Stimulated activated CD4-positive, alpha-beta T cell treated with anti-CD3 and anti-CD28 coated beads, Interleukin-1b, Interleukin-23, amount 100 ng/mL, for 4 hours (primary cell): ENCODE results near the gene ATP13A3.

Experiments
- DNase-seq, 2 donors: peaks; one replicate each; pipeline ENCODE4 v3.0.0-alpha.2; 2020; ENCODE audit warnings: low read depth in 2 of 2

The ATP13A3 gene

GRCh38 chr3:194370753-194371152 is 116.0 kb downstream of the ATP13A3 start:
- DNase-seq, result no peak

- no peak for DNase-seq
Measured at GRCh38 chr3:194369522-194370279, 117.1 kb downstream of the ATP13A3 start, which contains the start of gene LRRC15. Gene LRRC15 (minus strand): TSS chr3:194369743. CDS start chr3:194361043, 8,700 bp downstream.

- no peak for DNase-seq
Measured at GRCh38 chr3:194368918-194369317, 117.9 kb downstream of the ATP13A3 start.

GRCh38 chr3:194367992-194368841 is 118.6 kb downstream of the ATP13A3 start:
- no peak for DNase-seq

- no peak for DNase-seq
Measured at GRCh38 chr3:194365978-194366490, 120.8 kb downstream of the ATP13A3 start.

- DNase-seq, result no peak
Measured at GRCh38 chr3:194365526-194365925, 121.3 kb downstream of the ATP13A3 start.

- no peak for DNase-seq
Measured at GRCh38 chr3:194364652-194365434, 122.0 kb downstream of the ATP13A3 start.

- no peak for DNase-seq
Measured at GRCh38 chr3:194364314-194364651, 122.5 kb downstream of the ATP13A3 start.

GRCh38 chr3:194360568-194360967 is 126.2 kb downstream of the ATP13A3 start:
- DNase-seq, result no peak

- DNase-seq, result no peak
Measured at GRCh38 chr3:194357681-194358080, 129.1 kb downstream of the ATP13A3 start.

GRCh38 chr3:194355379-194355778 is 131.4 kb downstream of the ATP13A3 start:
- DNase-seq, result no peak

GRCh38 chr3:194354315-194354714 is 132.5 kb downstream of the ATP13A3 start:
- no peak for DNase-seq
